Measurements from ENCODE around the gene GRHL3.

The GRHL3 gene

DNA sequence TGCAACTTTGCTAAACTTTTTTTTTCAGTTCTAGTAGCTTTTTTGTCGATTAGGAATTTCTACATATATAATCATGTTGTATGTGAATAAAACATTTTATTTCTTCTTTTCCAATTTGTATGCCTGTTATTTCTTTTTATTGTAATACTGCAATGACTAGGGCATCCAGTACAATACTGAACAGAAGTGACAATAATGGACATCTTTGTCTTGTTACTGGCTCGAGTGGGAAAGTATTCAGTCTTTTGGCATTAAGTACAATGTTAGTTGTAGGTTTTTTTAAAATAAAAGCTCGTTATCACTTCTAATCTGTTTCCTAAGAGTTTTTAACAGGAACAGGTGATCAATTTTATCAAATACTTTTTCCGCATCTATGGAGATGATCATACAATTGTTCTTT is 84.6 kb downstream of the GRHL3 start:
- Histone ChIP-seq H3K9ac (no peak overlapping the region), H3K27ac (no peak overlapping the region), H3K9me3 (ENCODE audit: control insufficient read depth, low read length) (no peaks in the 10 kb centered on the region), H3K79me2 (no peaks in the 10 kb centered on the region), H3K4me2 (ENCODE audit: low read length) (no peak overlapping the region), H3K4me1 (no peaks in the 10 kb centered on the region), H3K27me3 (ENCODE audit: control insufficient read depth, insufficient read depth, low read length) (no peaks in the 10 kb centered on the region), H2AFZ (no peak overlapping the region), H3K4me3 (ENCODE audit: low read depth, low read length) (no peak overlapping the region), H3K36me3 (ENCODE audit: control insufficient read depth, insufficient read depth, low read length) (no peaks in the 10 kb centered on the region)
- TF ChIP-seq, protein P1, sequence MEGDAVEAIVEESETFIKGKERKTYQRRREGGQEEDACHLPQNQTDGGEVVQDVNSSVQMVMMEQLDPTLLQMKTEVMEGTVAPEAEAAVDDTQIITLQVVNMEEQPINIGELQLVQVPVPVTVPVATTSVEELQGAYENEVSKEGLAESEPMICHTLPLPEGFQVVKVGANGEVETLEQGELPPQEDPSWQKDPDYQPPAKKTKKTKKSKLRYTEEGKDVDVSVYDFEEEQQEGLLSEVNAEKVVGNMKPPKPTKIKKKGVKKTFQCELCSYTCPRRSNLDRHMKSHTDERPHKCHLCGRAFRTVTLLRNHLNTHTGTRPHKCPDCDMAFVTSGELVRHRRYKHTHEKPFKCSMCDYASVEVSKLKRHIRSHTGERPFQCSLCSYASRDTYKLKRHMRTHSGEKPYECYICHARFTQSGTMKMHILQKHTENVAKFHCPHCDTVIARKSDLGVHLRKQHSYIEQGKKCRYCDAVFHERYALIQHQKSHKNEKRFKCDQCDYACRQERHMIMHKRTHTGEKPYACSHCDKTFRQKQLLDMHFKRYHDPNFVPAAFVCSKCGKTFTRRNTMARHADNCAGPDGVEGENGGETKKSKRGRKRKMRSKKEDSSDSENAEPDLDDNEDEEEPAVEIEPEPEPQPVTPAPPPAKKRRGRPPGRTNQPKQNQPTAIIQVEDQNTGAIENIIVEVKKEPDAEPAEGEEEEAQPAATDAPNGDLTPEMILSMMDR (IDR thresholded peaks at IDR 0.05) = no peak
